ENCODE results near the gene PRTG.
"Not testable (repeated sequence)": the region's sequence is repeated elsewhere in the genome, so short reads cannot be mapped to it uniquely, and the experiment has no call there.

PRTG gene

DNA sequence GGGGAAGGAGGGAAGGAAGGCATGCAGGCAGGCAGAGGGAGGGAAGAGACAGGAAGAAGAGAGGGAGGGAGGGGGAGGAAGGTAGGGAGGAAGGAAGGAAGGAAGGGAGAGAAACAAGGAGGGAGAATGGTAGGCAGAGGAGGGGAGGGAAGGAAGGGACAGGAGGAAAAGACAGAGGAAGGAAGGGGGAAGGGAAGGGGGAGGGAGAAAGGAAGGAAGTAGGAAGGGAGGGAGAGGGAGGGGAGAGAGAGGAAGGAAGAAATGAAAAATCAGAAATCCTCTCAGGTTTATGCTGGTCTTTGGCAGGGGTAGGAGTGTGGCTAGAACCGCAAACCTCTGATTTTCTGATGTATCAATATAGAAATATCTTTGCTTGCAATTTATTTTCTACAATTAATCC lies 4.2 kb downstream of the PRTG start:
- no peak for TF ChIP-seq CTCF (IDR thresholded peaks at IDR 0.05; ENCODE audit: control insufficient read depth, insufficient read depth, low read depth, low read length, missing control alignments)
- H3K4me3 ChIP-seq (ENCODE audit: control insufficient read depth, low read depth, low read length) = no peak overlapping the region
- no peak for DNase-seq (ENCODE audit: low read depth)

- no peak for DNase-seq (ENCODE audit: low read depth)
- TF ChIP-seq CTCF (IDR thresholded peaks at IDR 0.05; ENCODE audit: control insufficient read depth, insufficient read depth, low read depth, low read length, missing control alignments) = no peak
- H3K4me3 ChIP-seq (ENCODE audit: control insufficient read depth, low read depth, low read length) = no peak overlapping the region
These were observed 5.6 kb downstream of the PRTG start for GRCh38 chr15:55737373-55737772.

DNA sequence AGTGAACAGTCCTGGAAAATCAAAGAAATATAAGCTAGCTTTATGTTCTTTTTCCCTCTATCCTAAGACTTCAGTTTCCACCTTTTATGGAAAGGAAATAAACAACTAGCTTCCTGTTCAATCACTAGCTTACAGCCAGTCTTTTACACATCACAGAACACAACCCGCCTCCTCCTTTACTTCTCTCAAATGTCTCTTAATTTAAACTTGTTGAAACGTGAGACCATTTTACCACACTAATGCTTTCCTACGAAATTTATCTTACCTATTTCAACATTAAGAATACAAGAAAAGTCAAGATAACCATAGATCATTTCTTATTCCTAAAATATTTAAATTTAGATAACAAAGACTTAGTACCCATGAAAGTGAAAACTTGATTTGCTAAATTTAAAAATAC lies 6.2 kb downstream of the PRTG start:
- no peak for DNase-seq (ENCODE audit: low read depth)
- H3K4me3 ChIP-seq (ENCODE audit: control insufficient read depth, low read depth, low read length) = no peak overlapping the region
- no peak for TF ChIP-seq CTCF (IDR thresholded peaks at IDR 0.05; ENCODE audit: control insufficient read depth, insufficient read depth, low read depth, low read length, missing control alignments)

DNA sequence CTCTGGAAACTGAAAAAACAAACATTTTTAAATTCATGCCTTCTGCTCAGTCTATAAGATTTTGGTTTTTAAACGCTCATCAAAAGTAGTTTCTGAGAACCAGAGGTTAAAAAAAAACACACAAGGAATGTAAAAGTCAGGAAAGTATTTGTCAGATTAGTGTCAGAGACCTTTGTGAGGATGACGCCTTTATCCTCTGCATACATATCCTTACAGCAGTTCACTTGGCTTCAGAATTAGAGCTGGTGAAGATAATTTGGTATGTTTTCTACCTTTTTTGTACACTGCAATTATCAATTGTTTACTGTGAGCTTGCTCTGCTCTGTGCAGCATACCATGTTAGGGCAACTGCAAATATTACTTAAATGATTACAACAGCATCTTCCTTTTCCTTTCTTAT lies 8.3 kb downstream of the PRTG start:
- no peak overlapping the region for H3K4me3 ChIP-seq (ENCODE audit: control insufficient read depth, low read depth, low read length)
- TF ChIP-seq CTCF (IDR thresholded peaks at IDR 0.05; ENCODE audit: control insufficient read depth, insufficient read depth, low read depth, low read length, missing control alignments) = no peak
- no peak for DNase-seq (ENCODE audit: low read depth)

- H3K4me3 ChIP-seq (ENCODE audit: control insufficient read depth, low read depth, low read length); DNase-seq (ENCODE audit: low read depth): not testable (repeated sequence)
These were observed 9.5 kb downstream of the PRTG start for GRCh38 chr15:55733461-55733860.

- no peak overlapping the region for H3K4me3 ChIP-seq (ENCODE audit: control insufficient read depth, low read depth, low read length)
- TF ChIP-seq CTCF (IDR thresholded peaks at IDR 0.05; ENCODE audit: control insufficient read depth, insufficient read depth, low read depth, low read length, missing control alignments) = no peak
- no peak for DNase-seq (ENCODE audit: low read depth)
These were observed 21.3 kb downstream of the PRTG start for GRCh38 chr15:55721554-55722185.

DNA sequence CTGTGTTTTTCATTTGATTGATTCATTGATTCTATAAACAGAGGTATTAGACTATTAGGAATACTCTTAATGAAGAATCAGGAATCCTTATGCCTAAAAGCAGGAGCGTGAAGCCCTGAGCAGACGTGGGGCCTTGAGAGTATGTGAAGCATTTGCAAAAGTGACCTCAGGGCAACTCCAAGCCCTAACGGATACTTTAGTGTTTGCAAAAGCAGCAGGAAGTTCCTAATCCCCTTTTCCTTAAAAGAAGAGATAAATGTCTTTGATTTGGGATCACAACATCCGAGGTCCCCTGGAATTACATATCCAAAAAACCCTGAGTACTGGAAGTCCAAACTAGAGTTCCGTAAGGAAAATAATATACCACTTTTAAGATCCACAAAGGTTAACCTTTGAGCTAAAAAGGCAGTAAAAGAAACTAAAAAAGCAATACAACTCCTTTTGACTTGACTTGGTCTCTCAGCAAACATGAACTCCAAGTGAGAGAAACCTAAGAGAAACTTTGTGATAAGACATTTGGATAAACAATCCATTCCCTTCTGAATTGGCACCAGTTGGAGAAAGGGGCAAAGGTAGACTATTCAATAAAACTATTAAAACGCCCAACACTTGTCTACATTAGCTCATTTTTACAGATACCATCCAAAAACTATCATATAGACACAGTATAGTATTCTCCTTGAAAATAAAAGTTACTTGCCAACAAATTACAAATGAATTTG lies 27.4 kb downstream of the PRTG start:
- TF ChIP-seq CTCF (IDR thresholded peaks at IDR 0.05; ENCODE audit: control insufficient read depth, insufficient read depth, low read depth, low read length, missing control alignments) = no peak
- no peak overlapping the region for H3K4me3 ChIP-seq (ENCODE audit: control insufficient read depth, low read depth, low read length)
- no peak for DNase-seq (ENCODE audit: low read depth)

Measured in AG09309 (cell line).